Stimulated activated memory B cell treated with anti-CD40 and anti-IgM and Interleukin-4, amounts not matched to agents 10 μg/mL and 1 μg/mL and 100 μg/mL, for 72 hours (primary cell): ENCODE data around the gene OPALIN.
"Not testable (repeated sequence)": the region's sequence is repeated elsewhere in the genome, so short reads cannot be mapped to it uniquely, and the experiment has no call there.

Experiments
- ATAC-seq: fragments of 150-1000 bp; cut with Tn5 transposase; 2 replicates; pipeline ENCODE4 v1.10.0; 2021
- H3K27ac Mint-ChIP-seq: one replicate; pipeline ENCODE4 v1.8.0; 2022; ENCODE audit warnings: mild to moderate bottlenecking, mixed read lengths
- H3K27me3 Mint-ChIP-seq: one replicate; pipeline ENCODE4 v1.8.0; 2022; ENCODE audit warnings: mixed read lengths
- H3K36me3 Mint-ChIP-seq: one replicate; pipeline ENCODE4 v1.8.0; 2022; ENCODE audit warnings: mixed read lengths
- H3K4me1 Mint-ChIP-seq: one replicate; pipeline ENCODE4 v1.8.0; 2022; ENCODE audit warnings: mixed read lengths
- H3K4me3 Mint-ChIP-seq: one replicate; pipeline ENCODE4 v1.8.0; 2022; ENCODE audit warnings: mild to moderate bottlenecking, moderate library complexity, mixed read lengths
- H3K9me3 Mint-ChIP-seq: one replicate; pipeline ENCODE4 v1.8.0; 2022; ENCODE audit warnings: mixed read lengths

OPALIN gene

DNA sequence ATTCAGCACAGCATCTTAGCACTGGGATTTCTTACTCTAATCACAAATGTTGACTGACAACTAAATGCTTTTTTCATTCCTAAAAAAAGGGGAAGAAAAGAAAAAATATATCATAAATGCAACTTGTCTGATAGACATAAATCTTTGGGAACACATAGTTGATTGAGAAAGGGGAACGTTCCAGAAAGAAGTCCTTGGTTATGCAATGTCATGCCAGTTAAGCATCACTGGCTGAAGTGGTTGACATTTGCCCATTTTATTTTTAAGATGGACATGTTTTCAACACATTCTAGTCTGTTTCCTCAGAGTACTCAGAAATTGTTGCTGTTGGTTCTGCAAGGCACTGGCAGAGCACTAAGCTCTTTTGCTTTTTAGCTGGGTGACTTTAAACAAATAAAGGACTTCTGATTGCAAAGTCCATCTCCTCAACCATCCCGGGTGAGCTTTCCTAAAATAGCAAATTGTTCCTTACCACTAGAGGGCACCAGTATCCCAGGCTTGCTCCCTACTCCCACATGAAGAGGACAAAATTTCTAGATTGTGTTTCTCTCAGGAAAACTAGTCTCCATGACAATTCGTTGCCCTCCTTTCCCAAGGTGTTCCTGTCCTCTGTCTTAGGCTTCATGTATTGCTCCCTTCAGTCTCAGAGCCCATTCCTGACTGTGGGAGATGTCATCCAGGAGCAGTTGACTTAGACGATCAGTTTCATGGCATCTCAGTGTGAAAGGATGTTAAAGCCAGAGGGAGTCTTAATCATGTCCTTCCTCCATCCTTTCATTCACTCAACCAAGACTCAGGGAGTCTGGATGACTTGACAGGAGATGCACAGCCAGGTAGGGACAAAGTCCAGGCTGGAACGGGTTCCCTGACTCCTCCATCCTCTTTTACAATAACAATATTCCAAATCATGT, 23.9 kb downstream of the OPALIN start:
- H3K27ac Mint-ChIP-seq: no peak overlapping the region
- no peak overlapping the region for H3K4me3 Mint-ChIP-seq
- peaks cover 5% of the 10 kb centered on the region for H3K4me1 Mint-ChIP-seq
- H3K36me3 Mint-ChIP-seq: no peaks in the 10 kb centered on the region
- H3K9me3 Mint-ChIP-seq: no peaks in the 10 kb centered on the region
- H3K27me3 Mint-ChIP-seq: peaks cover 19% of the 10 kb centered on the region
- no peak for ATAC-seq

DNA sequence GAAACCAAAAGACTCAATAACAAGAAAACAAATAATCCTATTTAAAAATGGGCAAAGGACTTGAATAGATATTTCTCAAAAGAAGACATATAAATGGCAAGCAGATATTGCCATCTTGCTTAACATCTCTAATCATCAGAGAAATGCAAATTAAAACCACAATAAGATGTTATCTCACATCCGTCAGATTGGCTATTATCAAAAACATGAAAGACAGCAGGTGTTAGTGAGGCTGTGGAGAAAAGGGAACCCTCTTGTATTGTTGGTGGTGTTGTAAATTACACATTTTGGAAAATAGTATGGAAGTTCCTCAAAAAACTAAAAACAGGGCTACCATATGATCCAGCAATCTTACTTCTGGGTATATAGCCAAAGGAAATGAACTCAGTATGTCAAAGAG, 25.7 kb downstream of the OPALIN start:
- Mint-ChIP-seq H3K4me3 (no peak overlapping the region), H3K27me3 (peaks cover 31% of the 10 kb centered on the region)

DNA sequence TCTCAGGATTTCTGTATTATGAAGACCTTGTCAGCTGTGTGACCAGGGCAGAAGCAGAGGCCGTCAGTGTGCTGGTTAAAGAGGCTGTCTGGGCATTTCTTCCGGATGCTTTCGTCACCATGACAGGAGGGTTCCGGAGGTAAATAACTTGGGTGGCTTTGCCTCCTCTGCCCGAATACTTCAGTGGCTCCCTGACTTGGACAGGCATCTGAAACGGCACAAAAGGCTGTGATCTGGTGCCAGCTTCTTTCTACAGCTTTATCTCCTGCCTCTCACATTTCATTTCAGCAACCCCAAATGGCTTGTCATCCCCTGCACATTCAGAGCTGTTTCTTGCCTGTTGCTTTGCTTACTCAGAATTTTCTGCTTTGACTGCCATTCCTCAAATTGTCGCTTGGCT, 31.3 kb downstream of the OPALIN start:
- no peak overlapping the region for H3K27ac Mint-ChIP-seq

More for the DNA sequence above, 25.7 kb downstream of the OPALIN start:
- no peaks in the 10 kb centered on the region for H3K9me3 Mint-ChIP-seq
- no peaks in the 10 kb centered on the region for H3K36me3 Mint-ChIP-seq
- ATAC-seq: no peak
- H3K4me1 Mint-ChIP-seq: peaks cover 5% of the 10 kb centered on the region
- no peak overlapping the region for H3K27ac Mint-ChIP-seq

DNA sequence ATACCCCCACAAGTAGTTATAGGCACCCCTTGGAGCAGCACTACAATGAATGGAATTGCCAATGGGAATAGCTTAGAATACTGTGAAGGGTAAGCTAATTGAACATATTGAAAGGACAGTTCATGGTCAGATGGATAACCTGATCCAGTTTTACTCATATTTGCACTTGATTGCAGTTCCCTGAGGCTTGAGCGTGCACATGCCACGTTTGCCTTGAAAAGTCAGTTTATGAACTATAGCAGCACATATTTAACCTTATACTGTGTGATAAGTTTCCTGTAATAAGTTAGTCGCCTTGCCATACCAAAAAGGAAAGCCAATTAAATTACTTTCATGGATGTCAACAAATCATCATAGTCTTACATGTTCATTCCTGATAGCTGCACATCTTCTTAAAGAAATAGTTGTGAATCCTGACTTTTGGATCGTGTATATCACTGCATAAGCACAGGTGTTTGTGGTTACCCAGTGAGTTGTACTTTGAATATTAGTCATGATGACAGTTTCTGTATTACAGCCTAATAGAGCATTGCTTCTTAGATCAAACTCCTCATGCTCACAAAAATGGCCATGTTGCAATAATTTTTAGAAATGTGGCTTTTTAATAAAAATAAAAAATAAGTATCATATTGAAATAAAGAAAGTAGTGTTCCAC, 33.0 kb downstream of the OPALIN start:
- no peak overlapping the region for H3K27ac Mint-ChIP-seq
- H3K36me3 Mint-ChIP-seq: no peaks in the 10 kb centered on the region
- peaks cover 12% of the 10 kb centered on the region for H3K27me3 Mint-ChIP-seq
- no peaks in the 10 kb centered on the region for H3K9me3 Mint-ChIP-seq
- peaks cover 4% of the 10 kb centered on the region for H3K4me1 Mint-ChIP-seq
- H3K4me3 Mint-ChIP-seq: no peak overlapping the region
- peak; percentile 75 for ATAC-seq

More for the DNA sequence above, 31.3 kb downstream of the OPALIN start:
- H3K4me1 Mint-ChIP-seq: peaks cover 4% of the 10 kb centered on the region
- no peaks in the 10 kb centered on the region for H3K36me3 Mint-ChIP-seq
- H3K4me3 Mint-ChIP-seq: no peak overlapping the region
- peaks cover 25% of the 10 kb centered on the region for H3K27me3 Mint-ChIP-seq
- no peaks in the 10 kb centered on the region for H3K9me3 Mint-ChIP-seq
- no peak for ATAC-seq

DNA sequence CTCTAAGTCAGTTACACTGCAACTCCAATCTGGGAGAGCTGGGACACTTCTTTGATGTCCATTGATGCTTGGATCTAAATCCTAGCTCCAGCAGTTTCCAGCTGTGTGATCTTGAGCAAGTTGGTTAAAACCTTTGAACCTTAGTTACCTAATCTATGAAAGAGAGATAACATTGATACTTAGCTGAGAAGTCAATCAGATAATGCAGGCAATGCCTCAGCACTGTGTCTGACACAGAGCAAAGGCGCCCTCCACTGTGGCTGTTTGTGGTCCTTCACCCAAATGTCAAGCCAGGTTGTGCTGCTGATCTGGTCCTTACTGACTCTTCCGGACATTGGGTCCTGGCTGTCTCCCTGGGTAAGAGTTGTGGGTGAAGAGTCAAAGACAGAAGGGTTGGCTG, 34.4 kb downstream of the OPALIN start:
- Mint-ChIP-seq H3K27ac (no peak overlapping the region), H3K4me3 (no peak overlapping the region), H3K27me3 (peaks cover 11% of the 10 kb centered on the region), H3K9me3 (no peaks in the 10 kb centered on the region), H3K4me1 (peaks cover 4% of the 10 kb centered on the region), H3K36me3 (no peaks in the 10 kb centered on the region)
- no peak for ATAC-seq

DNA sequence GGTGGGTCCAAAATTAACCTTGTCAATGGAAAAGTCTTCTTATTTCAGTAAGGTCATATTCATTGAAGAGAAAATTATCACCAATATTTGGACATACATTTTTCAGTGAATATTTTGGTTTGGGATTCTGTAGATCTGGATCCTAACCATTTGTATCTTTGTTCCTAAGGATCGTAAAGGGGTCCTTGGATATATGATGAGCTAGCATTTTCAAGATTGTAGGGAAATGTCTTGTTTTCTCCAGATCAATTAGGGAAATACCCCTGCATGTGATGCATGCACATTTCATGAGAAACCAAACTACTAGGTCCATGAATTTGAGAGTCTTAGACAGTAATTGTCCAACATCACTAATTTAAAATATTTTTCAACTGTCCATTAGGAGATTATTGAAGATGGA, 36.5 kb downstream of the OPALIN start:
- Mint-ChIP-seq H3K27me3 (no peaks in the 10 kb centered on the region), H3K27ac (no peak overlapping the region), H3K4me3 (no peak overlapping the region), H3K4me1 (peaks cover 4% of the 10 kb centered on the region), H3K9me3 (no peaks in the 10 kb centered on the region), H3K36me3 (no peaks in the 10 kb centered on the region)
- ATAC-seq: no peak

DNA sequence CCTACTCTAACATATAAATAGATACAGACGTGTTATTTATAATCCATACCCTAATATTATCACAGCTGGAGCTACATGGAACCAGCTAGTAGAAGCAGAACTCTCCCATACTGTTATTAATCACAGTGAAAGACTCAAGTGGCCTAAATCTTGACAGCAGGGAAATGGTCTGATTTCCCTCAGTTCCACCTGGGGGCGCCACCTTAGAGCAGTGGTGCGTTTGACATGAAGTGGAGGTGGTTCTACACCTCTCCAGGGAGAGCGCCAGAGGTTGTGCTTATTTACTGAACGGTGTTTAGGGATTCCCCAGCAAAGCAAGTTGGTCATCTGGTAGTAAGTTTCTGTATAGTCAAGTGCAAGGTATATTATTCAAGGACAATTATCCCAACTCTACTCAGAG, 37.0 kb downstream of the OPALIN start:
- Mint-ChIP-seq H3K27ac (no peak overlapping the region), H3K4me1 (peaks cover 4% of the 10 kb centered on the region), H3K27me3 (peaks cover 3% of the 10 kb centered on the region), H3K4me3 (no peak overlapping the region), H3K9me3 (no peaks in the 10 kb centered on the region), H3K36me3 (no peaks in the 10 kb centered on the region)
- no peak for ATAC-seq

DNA sequence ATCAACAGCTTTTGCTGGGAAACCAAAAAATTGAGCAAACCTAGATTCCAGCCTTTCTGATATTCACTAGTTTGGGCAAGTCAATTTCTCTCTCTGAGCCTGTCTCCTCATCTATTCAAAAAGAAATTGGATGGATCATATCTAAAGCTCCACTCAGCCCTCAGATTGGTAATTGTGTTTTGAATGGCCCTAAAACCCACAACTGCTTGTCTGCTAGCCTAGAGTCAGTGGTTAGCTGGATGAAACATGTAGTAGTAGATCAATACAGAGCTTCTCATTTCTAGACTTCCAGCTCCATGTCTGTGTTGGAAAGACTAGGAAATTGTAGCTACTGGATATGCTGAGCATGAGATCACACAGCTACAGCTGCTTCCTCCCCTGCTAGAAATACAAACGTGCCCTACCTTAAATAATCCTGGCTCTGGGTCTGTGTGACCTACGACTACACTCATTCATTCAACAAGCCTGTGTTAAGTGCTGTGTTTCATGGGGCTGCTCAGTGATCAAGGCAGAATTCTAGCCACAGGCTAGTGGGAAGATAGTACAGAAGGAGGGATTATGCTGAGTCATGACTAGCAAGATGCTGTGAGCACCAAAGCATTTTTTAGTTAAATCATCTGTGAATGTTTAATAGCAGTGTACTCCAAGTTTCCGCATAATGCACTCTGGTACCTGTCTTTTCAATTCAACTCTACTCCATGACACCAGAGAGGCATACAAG, 38.9 kb downstream of the OPALIN start:
- H3K9me3 Mint-ChIP-seq: no peaks in the 10 kb centered on the region
- no peak overlapping the region for H3K4me3 Mint-ChIP-seq
- no peak for ATAC-seq
- no peak overlapping the region for H3K27ac Mint-ChIP-seq
- no peaks in the 10 kb centered on the region for H3K36me3 Mint-ChIP-seq
- H3K4me1 Mint-ChIP-seq: no peaks in the 10 kb centered on the region
- peaks cover 22% of the 10 kb centered on the region for H3K27me3 Mint-ChIP-seq

DNA sequence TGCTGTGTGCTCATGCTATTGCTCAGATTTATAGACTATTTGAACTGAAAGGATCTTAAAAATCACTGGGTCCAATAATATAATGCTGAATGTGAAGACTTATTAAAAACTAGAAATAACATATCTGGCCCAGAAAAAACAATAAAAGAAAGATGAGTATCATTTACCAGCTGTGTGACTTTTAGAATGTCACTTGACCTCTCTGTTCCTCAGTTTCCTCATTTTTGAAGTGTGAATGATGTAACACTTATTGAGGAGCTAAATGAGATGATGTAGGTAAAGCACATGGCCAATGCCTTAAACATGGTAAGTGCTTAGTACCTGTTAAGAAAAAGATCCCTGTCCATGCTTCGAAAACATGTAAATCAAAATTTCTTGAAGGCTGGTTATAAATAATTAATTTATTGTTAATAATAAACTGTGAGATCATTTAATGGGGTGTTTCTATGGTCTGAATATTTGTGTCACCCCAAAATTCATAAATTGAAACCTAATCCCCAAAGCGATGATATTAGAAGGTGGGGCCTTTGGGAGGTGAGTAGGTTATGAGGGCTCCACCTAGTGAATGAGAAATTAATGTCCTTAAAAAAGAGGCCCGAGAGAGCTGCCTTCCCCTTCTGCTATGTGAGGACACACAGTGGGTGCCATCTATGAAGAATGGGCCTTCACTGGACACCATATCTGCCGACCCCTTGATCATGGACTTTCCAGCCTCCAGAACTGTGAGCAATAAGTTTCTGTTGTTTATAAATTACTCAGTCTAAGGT, 41.6 kb downstream of the OPALIN start:
- H3K4me1 Mint-ChIP-seq: no peaks in the 10 kb centered on the region
- H3K36me3 Mint-ChIP-seq: no peaks in the 10 kb centered on the region
- no peak overlapping the region for H3K4me3 Mint-ChIP-seq
- no peaks in the 10 kb centered on the region for H3K9me3 Mint-ChIP-seq
- no peak overlapping the region for H3K27ac Mint-ChIP-seq
- no peak for ATAC-seq
- peaks cover 36% of the 10 kb centered on the region for H3K27me3 Mint-ChIP-seq

DNA sequence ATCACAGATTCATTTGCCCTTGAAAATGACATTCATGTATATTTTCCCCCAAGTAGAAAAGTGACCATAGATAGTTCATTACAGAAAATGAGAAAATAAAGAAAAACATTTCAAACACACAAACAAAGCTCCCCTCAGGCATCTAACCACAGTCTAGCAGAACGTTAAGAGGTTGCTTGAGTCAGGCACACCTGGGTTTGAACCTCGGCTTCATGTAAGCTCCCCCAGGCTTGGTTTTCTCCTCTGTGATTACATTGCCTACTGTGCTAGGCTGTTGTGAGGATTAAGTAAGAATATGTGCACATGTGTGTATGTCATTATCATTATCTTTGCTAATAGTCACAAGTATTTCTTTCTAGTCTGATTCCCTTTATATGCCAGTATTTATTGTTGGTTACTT, 45.5 kb downstream of the OPALIN start:
- H3K27ac Mint-ChIP-seq: no peak overlapping the region
- H3K9me3 Mint-ChIP-seq: no peaks in the 10 kb centered on the region
- peaks cover 36% of the 10 kb centered on the region for H3K27me3 Mint-ChIP-seq
- H3K4me1 Mint-ChIP-seq: no peaks in the 10 kb centered on the region
- no peak overlapping the region for H3K4me3 Mint-ChIP-seq
- no peak for ATAC-seq
- H3K36me3 Mint-ChIP-seq: no peaks in the 10 kb centered on the region

DNA sequence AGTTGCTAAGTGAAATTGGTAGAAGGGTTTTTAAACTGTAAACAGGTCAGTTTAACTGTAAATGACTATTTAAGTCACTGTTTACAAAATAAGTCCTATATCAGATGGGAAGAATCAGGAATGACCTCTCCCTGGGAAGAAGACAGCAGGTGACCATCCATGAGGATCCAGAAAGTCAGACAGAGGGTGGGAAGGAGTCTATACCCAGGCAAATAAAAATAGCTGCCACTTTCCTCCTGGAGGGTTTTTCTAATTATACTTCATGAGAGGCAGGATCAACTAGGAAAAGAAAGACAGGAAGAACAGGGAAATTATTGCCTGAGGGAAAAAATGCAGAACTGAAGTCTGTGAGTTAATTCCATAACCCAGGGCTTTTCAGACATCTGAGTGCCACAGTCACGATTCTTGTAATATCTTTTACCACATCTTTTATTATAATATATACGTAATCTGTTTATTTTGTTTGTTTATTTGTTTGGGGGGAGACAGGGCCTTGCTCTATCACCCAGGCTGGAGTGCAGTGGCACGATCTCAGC, 47.6 kb downstream of the OPALIN start:
- Mint-ChIP-seq H3K27me3 (peaks cover 36% of the 10 kb centered on the region), H3K4me1 (peaks cover 9% of the 10 kb centered on the region), H3K4me3 (no peak overlapping the region), H3K27ac (no peak overlapping the region), H3K36me3 (no peaks in the 10 kb centered on the region), H3K9me3 (no peaks in the 10 kb centered on the region)
- no peak for ATAC-seq

DNA sequence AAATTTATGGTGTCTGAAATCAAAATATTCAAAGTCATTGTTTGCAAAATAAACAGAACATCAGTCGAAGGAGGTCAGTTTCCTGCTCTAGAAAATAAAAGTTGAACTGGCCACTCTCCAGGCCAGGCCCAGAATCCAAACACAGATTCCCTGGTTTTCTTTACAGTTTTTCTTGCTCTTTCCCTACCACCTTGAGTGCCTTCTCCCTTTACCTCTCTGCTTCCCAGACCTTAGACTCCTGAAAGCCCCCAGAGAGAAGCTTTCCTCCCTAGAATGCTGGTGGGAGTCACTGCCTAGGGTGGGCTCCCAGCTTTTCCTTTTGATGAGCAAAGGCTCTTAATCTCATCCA, 48.5 kb downstream of the OPALIN start:
- no peak overlapping the region for H3K4me3 Mint-ChIP-seq
- H3K27me3 Mint-ChIP-seq: peaks cover 29% of the 10 kb centered on the region
- no peak for ATAC-seq
- no peak overlapping the region for H3K27ac Mint-ChIP-seq
- H3K36me3 Mint-ChIP-seq: no peaks in the 10 kb centered on the region
- peaks cover 10% of the 10 kb centered on the region for H3K4me1 Mint-ChIP-seq
- no peaks in the 10 kb centered on the region for H3K9me3 Mint-ChIP-seq

DNA sequence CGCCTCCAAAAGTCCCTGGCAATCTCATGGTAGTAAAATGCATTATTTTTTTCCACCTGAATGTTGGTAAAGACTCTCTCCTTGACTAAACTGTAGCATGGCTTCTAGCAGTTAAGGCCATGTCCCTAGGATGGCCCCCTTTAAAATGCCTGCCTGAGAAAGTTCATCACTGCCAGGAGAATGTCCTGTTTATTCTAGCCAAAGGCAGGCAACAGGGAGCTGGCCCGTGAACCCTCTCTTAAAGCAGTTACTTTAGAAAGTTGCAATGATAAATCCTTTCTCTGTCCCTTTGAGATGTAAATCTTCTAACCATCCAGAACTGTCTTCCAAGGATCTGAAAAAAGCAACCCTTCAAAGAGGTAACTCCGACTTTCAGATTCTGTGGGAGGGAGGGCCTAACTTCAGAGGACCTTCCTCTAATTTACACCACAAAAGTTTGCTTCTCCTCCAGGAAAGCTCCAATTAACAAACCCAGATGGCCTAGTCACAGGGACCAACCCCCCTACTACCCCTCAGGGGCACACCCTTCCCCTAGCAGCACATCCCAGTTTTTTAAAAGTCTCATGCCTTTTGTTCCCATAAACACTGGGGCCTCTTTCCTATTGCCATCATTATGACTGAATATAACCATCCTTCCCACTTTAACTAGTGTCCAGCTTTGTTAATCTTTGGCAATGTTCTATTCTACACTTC, 49.0 kb downstream of the OPALIN start:
- Mint-ChIP-seq H3K27me3 (peaks cover 26% of the 10 kb centered on the region), H3K4me3 (no peak overlapping the region), H3K9me3 (no peaks in the 10 kb centered on the region), H3K4me1 (peaks cover 10% of the 10 kb centered on the region), H3K27ac (no peak overlapping the region), H3K36me3 (no peaks in the 10 kb centered on the region)
- no peak for ATAC-seq

DNA sequence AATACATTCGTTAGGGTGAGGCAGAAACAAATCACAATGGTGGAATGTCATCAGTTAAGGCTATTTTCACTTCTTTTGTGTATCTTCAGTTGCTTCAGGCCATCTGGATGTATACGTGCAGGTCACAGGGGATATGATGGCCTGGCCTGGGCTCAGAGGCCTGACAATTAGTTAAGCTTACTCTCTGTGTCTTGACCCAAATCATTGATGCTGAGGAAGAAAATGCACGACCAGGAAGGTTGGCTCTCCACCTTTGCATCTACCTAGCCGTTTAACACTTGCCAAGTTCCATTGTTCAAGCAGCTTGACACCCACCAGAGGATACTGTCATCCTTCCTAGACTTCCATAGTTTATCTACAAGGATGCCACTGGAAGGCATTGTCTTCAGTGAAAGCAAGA, 49.9 kb downstream of the OPALIN start:
- H3K9me3 Mint-ChIP-seq, H3K4me3 Mint-ChIP-seq, H3K36me3 Mint-ChIP-seq, ATAC-seq, H3K27ac Mint-ChIP-seq: not testable (repeated sequence)
- peaks cover 31% of the 10 kb centered on the region for H3K27me3 Mint-ChIP-seq
- peaks cover 14% of the 10 kb centered on the region for H3K4me1 Mint-ChIP-seq
